Tibial artery (tissue), 4 donors: Measurements from ENCODE around the gene CARS2.
"Not testable (repeated sequence)": the region's sequence is repeated elsewhere in the genome, so short reads cannot be mapped to it uniquely, and the experiment has no call there.

Source experiments
- DNase-seq, 2 donors: peaks; one replicate each; pipeline ENCODE4 v3.0.0-alpha.2; 2019
- H3K27ac ChIP-seq, 2 donors: fragments of 200-600 bp; sonication (generic) in 1 of 2; 1 replicate in 1 of 2; 2 replicates in 1 of 2; pipeline ENCODE4 v1.5.1; 2018 to 2019; ENCODE audit warnings: mild to moderate bottlenecking in 1 of 2
- H3K27me3 ChIP-seq, 2 donors: fragments of 200-600 bp; sonication (generic) in 1 of 2; one replicate each; pipeline versions ENCODE4 v1.5.1 to v1.6.0; 2016 to 2019
- H3K36me3 ChIP-seq, 3 donors: fragments of 200-600 bp; sonication (generic) in 2 of 3; one replicate each; pipeline ENCODE4 v1.5.1; 2016 to 2019; ENCODE audit warnings: mild to moderate bottlenecking in 2 of 3
- H3K4me1 ChIP-seq, 4 donors: fragments of 200-600 bp; sonication (generic) in 2 of 4; 1 replicate in 3 of 4; 2 replicates in 1 of 4; pipeline ENCODE4 v1.5.1; 2016 to 2019
- H3K4me3 ChIP-seq, 2 donors: fragments of 200-600 bp; sonication (generic) in 1 of 2; 1 replicate in 1 of 2; 2 replicates in 1 of 2; pipeline ENCODE4 v1.5.1; 2018 to 2019; ENCODE audit warnings: mild to moderate bottlenecking in 2 of 2
- H3K9me3 ChIP-seq, 3 donors: fragments of 200-600 bp; sonication (generic) in 1 of 3; one replicate each; pipeline ENCODE4 v1.5.1; 2016 to 2019
- CTCF ChIP-seq, 2 experiments: fragments of 200-600 bp in 1 of 2; fragments of 450-650 bp in 1 of 2; IDR thresholded peaks; one replicate each; pipeline ENCODE4 v1.5.1; 2017 to 2019; ENCODE audit warnings: antibody characterized with exemption in 2 of 2, mild to moderate bottlenecking in 1 of 2, moderate library complexity in 1 of 2
- intact Hi-C: fragments of 100-400 bp; cut with DNase I; formaldehyde crosslinking; loops from one replicate; pipeline ENCODE4 v1.15.0; 2023; ENCODE audit warnings: low total_unique reads

CARS2 gene

GRCh38 chr13:110702591-110703526 lies 3.1 kb downstream of the CARS2 start:
- H3K27ac ChIP-seq: peak overlapping the region; percentile 31 to 51

GRCh38 chr13:110702089-110702488 lies 3.8 kb downstream of the CARS2 start:
- no peaks in the 10 kb centered on the region for H3K27me3 ChIP-seq
- no peak for TF ChIP-seq CTCF (IDR thresholded peaks at IDR 0.05)
- H3K36me3 ChIP-seq: peaks cover 45 to 56% (median 45%) of the 10 kb centered on the region in 3 donors
- intact Hi-C loops: no loop called here
- H3K27ac ChIP-seq: peak overlapping the region; percentile 31 to 51
- no peak overlapping the region for H3K4me3 ChIP-seq
- DNase-seq: no peak
- peaks cover 0 to 44% (median 35%) of the 10 kb centered on the region in 4 donors for H3K4me1 ChIP-seq
- no peaks in the 10 kb centered on the region for H3K9me3 ChIP-seq

More at GRCh38 chr13:110702591-110703526, 3.1 kb downstream of the CARS2 start:
- H3K36me3 ChIP-seq: peaks cover 37 to 48% (median 37%) of the 10 kb centered on the region in 3 donors
- DNase-seq: no peak
- H3K4me3 ChIP-seq: peak overlapping the region in 1 of 2 donors; percentile 11
- H3K4me1 ChIP-seq: peaks cover 0 to 44% (median 35%) of the 10 kb centered on the region in 4 donors
- intact Hi-C loops: no loop called here
- H3K9me3 ChIP-seq: no peaks in the 10 kb centered on the region
- no peaks in the 10 kb centered on the region for H3K27me3 ChIP-seq
- no peak for TF ChIP-seq CTCF (IDR thresholded peaks at IDR 0.05)

GRCh38 chr13:110701061-110701460 lies 4.9 kb downstream of the CARS2 start:
- intact Hi-C loops: not testable (repeated sequence)
- peaks cover 46 to 66% (median 50%) of the 10 kb centered on the region in 3 donors for H3K36me3 ChIP-seq

GRCh38 chr13:110700641-110701040 lies 5.3 kb downstream of the CARS2 start:
- no peak for DNase-seq
- H3K4me3 ChIP-seq: no peak overlapping the region
- intact Hi-C loops: no loop called here
- H3K36me3 ChIP-seq: peaks cover 46 to 69% (median 50%) of the 10 kb centered on the region in 3 donors
- no peaks in the 10 kb centered on the region for H3K27me3 ChIP-seq
- no peak for TF ChIP-seq CTCF (IDR thresholded peaks at IDR 0.05)
- no peaks in the 10 kb centered on the region for H3K9me3 ChIP-seq
- no peak overlapping the region for H3K27ac ChIP-seq
- peaks cover 0 to 37% (median 27%) of the 10 kb centered on the region in 4 donors for H3K4me1 ChIP-seq

More at GRCh38 chr13:110701061-110701460, 4.9 kb downstream of the CARS2 start:
- not testable (repeated sequence) for DNase-seq, H3K27ac ChIP-seq, H3K9me3 ChIP-seq, H3K27me3 ChIP-seq, H3K4me3 ChIP-seq
- H3K4me1 ChIP-seq: peaks cover 0 to 37% (median 27%) of the 10 kb centered on the region in 4 donors

GRCh38 chr13:110700186-110700585 lies 5.7 kb downstream of the CARS2 start:
- intact Hi-C loops: no loop called here
- peaks cover 46 to 69% (median 50%) of the 10 kb centered on the region in 3 donors for H3K36me3 ChIP-seq

More at GRCh38 chr13:110700186-110700585, 5.7 kb downstream of the CARS2 start:
- H3K9me3 ChIP-seq: no peaks in the 10 kb centered on the region
- H3K4me3 ChIP-seq: no peak overlapping the region
- H3K27ac ChIP-seq: no peak overlapping the region
- DNase-seq: no peak
- H3K4me1 ChIP-seq: peaks cover 0 to 34% (median 26%) of the 10 kb centered on the region in 4 donors
- TF ChIP-seq CTCF (IDR thresholded peaks at IDR 0.05): no peak
- H3K27me3 ChIP-seq: no peaks in the 10 kb centered on the region
